Fibroblast of the aortic adventitia (primary cell): ENCODE results near the gene JARID2. TPM values are rescaled to one million over a fixed set of nuclear protein-coding genes. Genes with fewer than 3 reads are reported as not detected.

Source experiments
- DNase-seq: peaks from one replicate; pipeline ENCODE4 v3.0.0-alpha.2; 2010; ENCODE audit warnings: low read depth
- H3K4me3 ChIP-seq: 2 replicates; pipeline ENCODE4 v1.5.1; 2011; ENCODE audit warnings: low read depth, mild to moderate bottlenecking, control low read depth, low read length, moderate library complexity
- CTCF ChIP-seq: IDR thresholded peaks from 2 replicates; pipeline ENCODE4 v1.5.1; 2011; ENCODE audit warnings: mild to moderate bottlenecking, low read length, control low read depth, inconsistent platforms; ENCODE audit not compliant: insufficient read depth
- total RNA-seq: library from RNA; depleted of rRNA; stranded (reverse); fragments of >200 nt; gene quantifications from 2 replicates; pipeline ENCODE4 v1.2.3, GENCODE V29; 2012; ENCODE audit warnings: low replicate concordance

The JARID2 gene
- total RNA-seq, 1 donor: 8.3 TPM

GRCh38 chr6:15375638-15376290, 129.9 kb downstream of the JARID2 start:
- no peak for TF ChIP-seq CTCF
- peak; percentile 46 for DNase-seq
- H3K4me3 ChIP-seq: no peak overlapping the region

GRCh38 chr6:15376900-15377487, 131.1 kb downstream of the JARID2 start:
- DNase-seq: no peak
- no peak for TF ChIP-seq CTCF
- H3K4me3 ChIP-seq: no peak overlapping the region

- no peak overlapping the region for H3K4me3 ChIP-seq
- TF ChIP-seq CTCF: no peak
Observed at GRCh38 chr6:15378272-15378671, 132.4 kb downstream of the JARID2 start.

GRCh38 chr6:15378866-15379265, 133.0 kb downstream of the JARID2 start:
- no peak for DNase-seq
- no peak overlapping the region for H3K4me3 ChIP-seq
- TF ChIP-seq CTCF: no peak

More at GRCh38 chr6:15378272-15378671, 132.4 kb downstream of the JARID2 start:
- no peak for DNase-seq

GRCh38 chr6:15380351-15380750, 134.5 kb downstream of the JARID2 start:
- H3K4me3 ChIP-seq: no peak overlapping the region
- TF ChIP-seq CTCF: no peak
- no peak for DNase-seq

- no peak overlapping the region for H3K4me3 ChIP-seq
- DNase-seq: no peak
- TF ChIP-seq CTCF: no peak
Observed at GRCh38 chr6:15382089-15382488, 136.2 kb downstream of the JARID2 start.
